ENCODE measurements around the gene CSAG2.
"Not testable (repeated sequence)": the region's sequence is repeated elsewhere in the genome, so short reads cannot be mapped to it uniquely, and the experiment has no call there.

GRCh38 chrX:152713195-152713594 is 4.1 kb upstream of the CSAG2 start:
- not testable (repeated sequence) for TF ChIP-seq CTCF (IDR thresholded peaks at IDR 0.05; ENCODE audit: low read length); EZH2phosphoT487 (IDR thresholded peaks at IDR 0.05; ENCODE audit: low read length); EZH2 (optimal IDR thresholded peaks at IDR 0.05; ENCODE audit: low read depth, low read length)
